ENCODE data around the gene PRKD1. TPM values are rescaled to one million over a fixed set of nuclear protein-coding genes. Genes with fewer than 3 reads are reported as not detected.

Gene PRKD1
- total RNA-seq, 1 experiment from 2014 or later = 1.2 TPM

DNA sequence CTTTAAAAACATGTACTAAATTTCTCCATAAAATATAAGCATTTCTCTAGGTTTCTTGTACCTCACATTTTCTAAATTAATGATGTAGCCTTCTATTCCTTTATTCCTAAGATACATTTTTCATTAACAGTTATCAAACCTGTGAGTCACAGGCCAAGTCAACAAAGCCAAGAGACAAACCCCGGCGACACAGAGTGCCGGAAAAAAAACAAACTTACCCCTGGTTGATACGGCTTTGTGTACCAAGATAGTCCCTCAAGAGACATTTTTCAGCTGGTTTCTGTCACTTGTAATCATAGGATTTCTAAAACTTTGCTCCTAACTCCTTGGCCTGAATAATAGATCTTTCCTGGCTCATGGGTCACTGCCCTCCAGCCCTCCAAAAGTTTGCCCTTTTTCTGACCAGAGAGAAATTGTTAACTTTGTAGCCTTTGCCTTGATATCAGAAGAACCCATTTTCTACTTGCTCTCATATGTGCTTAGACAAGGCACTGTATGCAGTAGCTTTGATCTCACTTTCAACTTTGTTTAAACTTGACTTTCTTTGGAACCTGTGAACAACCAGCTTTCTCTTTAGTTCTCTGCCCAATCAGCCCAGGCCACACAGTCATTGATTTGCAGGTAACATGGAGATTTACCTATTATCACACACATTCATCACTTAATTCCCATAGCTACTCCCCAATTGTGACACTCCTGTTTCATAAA lies 172.2 kb downstream of the PRKD1 start:
- Histone ChIP-seq H3K4me3 (ENCODE audit: low read length) (no peak overlapping the region), H3F3A (ENCODE audit: low read length, unreplicated experiment) (no peaks in the 10 kb centered on the region), H3K9ac (ENCODE audit: low read length) (no peak overlapping the region), H3K27ac (ENCODE audit: low read length) (no peak overlapping the region), H3K79me2 (ENCODE audit: low read length) (no peaks in the 10 kb centered on the region), H3K4me2 (ENCODE audit: low read length) (no peak overlapping the region), H3K9me2 (replicated peaks; ENCODE audit: low read length) (no peaks in the 10 kb centered on the region), H3K27me3 (ENCODE audit: low read length) (no peaks in the 10 kb centered on the region), H3K36me3 (ENCODE audit: low read depth, low read length) (no peaks in the 10 kb centered on the region), H4K20me1 (ENCODE audit: low read length) (no peaks in the 10 kb centered on the region), H3K9me3 (ENCODE audit: low read length) (no peaks in the 10 kb centered on the region), H3K4me1 (ENCODE audit: insufficient read depth, low read length) (no peaks in the 10 kb centered on the region), H2AFZ (ENCODE audit: low read length) (no peak overlapping the region)
- CTCF ChIA-PET = no interaction called here
- ATAC-seq (peak; percentile 48; the same call in 1 of the 2 replicates), DNase-seq (no peak)
- POLR2A ChIA-PET (ENCODE audit: unreplicated experiment) = no interaction called here
- BruUV-seq (replicated peaks) = no TSS peak
- TF ChIP-seq, protein P1, sequence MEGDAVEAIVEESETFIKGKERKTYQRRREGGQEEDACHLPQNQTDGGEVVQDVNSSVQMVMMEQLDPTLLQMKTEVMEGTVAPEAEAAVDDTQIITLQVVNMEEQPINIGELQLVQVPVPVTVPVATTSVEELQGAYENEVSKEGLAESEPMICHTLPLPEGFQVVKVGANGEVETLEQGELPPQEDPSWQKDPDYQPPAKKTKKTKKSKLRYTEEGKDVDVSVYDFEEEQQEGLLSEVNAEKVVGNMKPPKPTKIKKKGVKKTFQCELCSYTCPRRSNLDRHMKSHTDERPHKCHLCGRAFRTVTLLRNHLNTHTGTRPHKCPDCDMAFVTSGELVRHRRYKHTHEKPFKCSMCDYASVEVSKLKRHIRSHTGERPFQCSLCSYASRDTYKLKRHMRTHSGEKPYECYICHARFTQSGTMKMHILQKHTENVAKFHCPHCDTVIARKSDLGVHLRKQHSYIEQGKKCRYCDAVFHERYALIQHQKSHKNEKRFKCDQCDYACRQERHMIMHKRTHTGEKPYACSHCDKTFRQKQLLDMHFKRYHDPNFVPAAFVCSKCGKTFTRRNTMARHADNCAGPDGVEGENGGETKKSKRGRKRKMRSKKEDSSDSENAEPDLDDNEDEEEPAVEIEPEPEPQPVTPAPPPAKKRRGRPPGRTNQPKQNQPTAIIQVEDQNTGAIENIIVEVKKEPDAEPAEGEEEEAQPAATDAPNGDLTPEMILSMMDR (conservative IDR thresholded peaks at IDR 0.05; ENCODE audit: low read depth, low read length) = no peak
- TF ChIP-seq EZH2phosphoT487 (IDR thresholded peaks at IDR 0.05; ENCODE audit: borderline replicate concordance, low read length) (no peak), EZH2 (IDR thresholded peaks at IDR 0.05; ENCODE audit: low read length, unreplicated experiment) (no peak)
- intact Hi-C loops (cut with micrococcal nuclease) = no loop called here

DNA sequence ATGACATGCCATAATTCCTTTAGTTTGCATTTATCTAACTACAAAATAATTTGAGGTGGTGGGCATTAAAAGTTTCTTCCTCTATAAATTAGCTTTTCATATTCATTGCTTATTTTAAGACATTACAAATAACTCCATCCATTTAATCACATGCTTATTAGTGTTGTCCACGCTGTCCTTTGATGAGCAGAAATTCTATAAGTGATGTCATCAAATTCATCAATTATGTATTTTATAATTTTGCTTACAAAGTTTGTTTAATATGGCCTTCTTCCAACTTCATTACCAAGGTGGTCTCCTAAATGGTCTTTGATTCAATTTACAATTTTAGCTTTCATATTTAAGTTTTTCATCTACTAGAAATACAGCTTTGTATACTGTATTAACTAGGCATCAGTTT lies 173.5 kb downstream of the PRKD1 start:
- Histone ChIP-seq H3K4me2 (ENCODE audit: low read length) (no peak overlapping the region), H3K27ac (ENCODE audit: low read length) (no peak overlapping the region), H3K4me1 (ENCODE audit: insufficient read depth, low read length) (peaks cover 9% of the 10 kb centered on the region), H3K9ac (ENCODE audit: low read length) (no peak overlapping the region), H3K9me3 (ENCODE audit: low read length) (no peaks in the 10 kb centered on the region), H3K9me2 (replicated peaks; ENCODE audit: low read length) (no peaks in the 10 kb centered on the region), H3K79me2 (ENCODE audit: low read length) (no peaks in the 10 kb centered on the region), H3K27me3 (ENCODE audit: low read length) (no peaks in the 10 kb centered on the region), H3K36me3 (ENCODE audit: low read depth, low read length) (no peaks in the 10 kb centered on the region), H4K20me1 (ENCODE audit: low read length) (no peaks in the 10 kb centered on the region), H3K4me3 (ENCODE audit: low read length) (no peak overlapping the region), H2AFZ (ENCODE audit: low read length) (no peak overlapping the region), H3F3A (ENCODE audit: low read length, unreplicated experiment) (no peaks in the 10 kb centered on the region)
- TF ChIP-seq, protein P1 (conservative IDR thresholded peaks at IDR 0.05; ENCODE audit: low read depth, low read length) = no peak
- TF ChIP-seq EZH2 (IDR thresholded peaks at IDR 0.05; ENCODE audit: low read length, unreplicated experiment) = no peak
- no peak for TF ChIP-seq EZH2phosphoT487 (IDR thresholded peaks at IDR 0.05; ENCODE audit: borderline replicate concordance, low read length)
- no TSS peak for BruUV-seq (replicated peaks)
- intact Hi-C loops (cut with micrococcal nuclease) = no loop called here
- ATAC-seq (no peak), DNase-seq (no peak)
- POLR2A ChIA-PET (ENCODE audit: unreplicated experiment) = interaction anchor here (0.6 kb wide), 1 partner anchor 36 kb away, joined by 3 read pairs; no protein-coding TSS in a partner anchor
- CTCF ChIA-PET = no interaction called here

DNA sequence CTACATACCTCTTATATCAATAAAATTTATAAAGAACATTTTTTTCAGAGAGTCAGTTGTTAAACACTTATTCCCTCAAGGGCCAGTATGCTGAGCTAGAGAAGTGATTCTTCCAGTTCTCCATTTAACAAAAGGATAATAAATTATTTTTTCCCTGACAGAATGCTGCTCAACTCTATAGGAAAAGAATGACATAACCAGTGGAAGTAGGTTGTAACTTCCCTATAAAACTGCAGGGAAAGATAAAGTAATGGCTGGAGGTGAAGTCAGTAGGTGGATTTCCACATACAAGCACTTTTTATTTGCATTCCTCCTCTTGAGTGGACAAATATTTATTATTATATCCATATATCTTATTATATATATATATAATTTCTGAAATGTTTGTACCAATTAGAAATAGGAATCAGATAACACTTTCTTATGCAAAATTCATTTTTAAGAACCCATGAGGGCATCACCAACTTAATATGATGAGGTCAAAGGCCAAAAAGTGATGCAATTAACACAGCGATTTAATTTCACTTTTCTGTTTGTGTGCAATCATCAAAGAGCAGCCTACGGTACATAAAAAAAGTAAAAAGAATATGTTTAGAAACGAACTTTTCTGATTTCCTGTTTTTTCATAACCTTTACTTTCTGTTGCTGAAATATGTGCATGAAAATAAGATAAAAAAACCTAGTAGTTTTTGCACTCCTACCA lies 175.3 kb downstream of the PRKD1 start:
- H3F3A ChIP-seq (ENCODE audit: low read length, unreplicated experiment) = no peaks in the 10 kb centered on the region
- peaks cover 11% of the 10 kb centered on the region for H3K4me1 ChIP-seq (ENCODE audit: insufficient read depth, low read length)
- no peaks in the 10 kb centered on the region for H3K79me2 ChIP-seq (ENCODE audit: low read length)
- CTCF ChIA-PET = no interaction called here
- intact Hi-C loops (cut with micrococcal nuclease) = no loop called here
- H4K20me1 ChIP-seq (ENCODE audit: low read length) = no peaks in the 10 kb centered on the region
- no peak overlapping the region for H3K4me3 ChIP-seq (ENCODE audit: low read length)
- H3K9me3 ChIP-seq (ENCODE audit: low read length) = no peaks in the 10 kb centered on the region
- H3K9ac ChIP-seq (ENCODE audit: low read length) = no peak overlapping the region
- DNase-seq = no peak
- no TSS peak for BruUV-seq (replicated peaks)
- H3K27ac ChIP-seq (ENCODE audit: low read length) = no peak overlapping the region
- H3K4me2 ChIP-seq (ENCODE audit: low read length) = no peak overlapping the region
- H3K27me3 ChIP-seq (ENCODE audit: low read length) = no peaks in the 10 kb centered on the region
- H2AFZ ChIP-seq (ENCODE audit: low read length) = no peak overlapping the region
- no peak for ATAC-seq
- H3K9me2 ChIP-seq (replicated peaks; ENCODE audit: low read length) = no peaks in the 10 kb centered on the region
- POLR2A ChIA-PET (ENCODE audit: unreplicated experiment) = no interaction called here
- H3K36me3 ChIP-seq (ENCODE audit: low read depth, low read length) = no peaks in the 10 kb centered on the region
- no peak for TF ChIP-seq EZH2 (IDR thresholded peaks at IDR 0.05; ENCODE audit: low read length, unreplicated experiment)
- TF ChIP-seq, protein P1 (conservative IDR thresholded peaks at IDR 0.05; ENCODE audit: low read depth, low read length) = no peak
- TF ChIP-seq EZH2phosphoT487 (IDR thresholded peaks at IDR 0.05; ENCODE audit: borderline replicate concordance, low read length) = no peak
